ENCODE results near the gene TP53I13.
A peak's percentile ranks its signal among the peaks of the same experiment; 100 is the strongest.

The TP53I13 gene

DNA sequence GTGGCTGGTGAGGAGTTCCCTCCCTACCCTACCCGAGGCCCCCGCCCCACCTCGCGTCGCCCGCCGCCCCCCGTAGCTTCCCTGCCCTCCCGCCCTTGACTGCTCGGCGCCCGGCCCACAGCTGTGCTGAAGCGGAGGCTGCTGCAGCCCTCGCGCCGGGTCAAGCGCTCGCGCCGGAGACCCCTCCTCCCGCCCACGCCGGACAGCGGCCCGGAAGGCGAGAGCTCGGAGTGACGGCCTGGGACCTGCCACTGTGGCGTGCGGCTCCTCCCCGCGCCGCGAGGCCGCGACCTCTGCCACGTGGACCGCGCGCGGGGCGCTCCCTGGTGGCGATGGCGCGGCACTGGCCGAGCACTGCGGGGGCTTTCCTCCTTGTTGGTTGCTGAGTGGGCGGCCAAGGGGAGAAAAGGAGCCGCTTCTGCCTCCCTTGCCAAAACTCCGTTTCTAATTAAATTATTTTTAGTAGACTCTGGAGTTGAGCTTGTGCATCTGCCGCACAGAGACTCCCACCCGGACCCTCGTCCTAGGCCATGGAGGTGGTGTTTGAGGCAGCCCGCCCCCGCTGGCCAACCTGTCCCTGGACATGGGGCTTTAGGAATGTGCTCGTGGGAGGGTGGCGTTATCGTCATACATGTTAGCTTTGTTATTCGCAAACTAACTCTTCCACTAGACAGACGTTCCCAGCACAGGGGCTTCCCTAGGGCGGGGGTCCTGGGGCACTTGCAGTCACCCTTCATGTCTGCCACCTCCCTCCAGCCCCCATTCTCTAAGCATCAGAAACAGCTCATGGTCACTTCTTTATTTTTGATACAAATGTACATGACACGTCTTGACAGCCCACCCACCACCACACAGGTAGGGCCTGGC is 4.4 kb downstream of the TP53I13 start:
- peak; percentile 75 for DNase-seq (ENCODE audit: low spot score)
- TF ChIP-seq, protein P1, sequence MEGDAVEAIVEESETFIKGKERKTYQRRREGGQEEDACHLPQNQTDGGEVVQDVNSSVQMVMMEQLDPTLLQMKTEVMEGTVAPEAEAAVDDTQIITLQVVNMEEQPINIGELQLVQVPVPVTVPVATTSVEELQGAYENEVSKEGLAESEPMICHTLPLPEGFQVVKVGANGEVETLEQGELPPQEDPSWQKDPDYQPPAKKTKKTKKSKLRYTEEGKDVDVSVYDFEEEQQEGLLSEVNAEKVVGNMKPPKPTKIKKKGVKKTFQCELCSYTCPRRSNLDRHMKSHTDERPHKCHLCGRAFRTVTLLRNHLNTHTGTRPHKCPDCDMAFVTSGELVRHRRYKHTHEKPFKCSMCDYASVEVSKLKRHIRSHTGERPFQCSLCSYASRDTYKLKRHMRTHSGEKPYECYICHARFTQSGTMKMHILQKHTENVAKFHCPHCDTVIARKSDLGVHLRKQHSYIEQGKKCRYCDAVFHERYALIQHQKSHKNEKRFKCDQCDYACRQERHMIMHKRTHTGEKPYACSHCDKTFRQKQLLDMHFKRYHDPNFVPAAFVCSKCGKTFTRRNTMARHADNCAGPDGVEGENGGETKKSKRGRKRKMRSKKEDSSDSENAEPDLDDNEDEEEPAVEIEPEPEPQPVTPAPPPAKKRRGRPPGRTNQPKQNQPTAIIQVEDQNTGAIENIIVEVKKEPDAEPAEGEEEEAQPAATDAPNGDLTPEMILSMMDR (IDR thresholded peaks at IDR 0.05) = peak; percentile 76
- Histone ChIP-seq H3K27ac (peak overlapping the region in 1 of 2 donors; percentile 69), H3K4me3 (peak overlapping the region; percentile 73)

DNA sequence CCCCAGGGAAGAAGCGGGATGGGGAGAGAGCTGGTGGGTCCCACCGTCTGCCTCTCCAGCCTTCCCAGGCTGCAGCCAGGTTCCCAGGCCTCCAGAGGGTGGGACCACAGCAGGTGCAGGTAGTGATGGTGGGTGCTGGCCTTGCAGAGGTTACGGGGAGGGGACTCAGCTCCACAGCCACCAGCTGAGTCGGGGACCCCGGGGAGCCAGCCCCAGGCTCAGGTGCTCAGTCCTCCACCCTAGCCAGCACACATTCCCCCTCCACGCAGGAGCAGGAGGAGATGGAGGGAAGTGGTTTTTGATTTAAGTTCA is 5.0 kb downstream of the TP53I13 start:
- H3K27ac ChIP-seq = no peak overlapping the region
- H3K4me3 ChIP-seq = no peak overlapping the region
- TF ChIP-seq, protein P1 (IDR thresholded peaks at IDR 0.05) = no peak
- peak; percentile 76 for DNase-seq (ENCODE audit: low spot score)

DNA sequence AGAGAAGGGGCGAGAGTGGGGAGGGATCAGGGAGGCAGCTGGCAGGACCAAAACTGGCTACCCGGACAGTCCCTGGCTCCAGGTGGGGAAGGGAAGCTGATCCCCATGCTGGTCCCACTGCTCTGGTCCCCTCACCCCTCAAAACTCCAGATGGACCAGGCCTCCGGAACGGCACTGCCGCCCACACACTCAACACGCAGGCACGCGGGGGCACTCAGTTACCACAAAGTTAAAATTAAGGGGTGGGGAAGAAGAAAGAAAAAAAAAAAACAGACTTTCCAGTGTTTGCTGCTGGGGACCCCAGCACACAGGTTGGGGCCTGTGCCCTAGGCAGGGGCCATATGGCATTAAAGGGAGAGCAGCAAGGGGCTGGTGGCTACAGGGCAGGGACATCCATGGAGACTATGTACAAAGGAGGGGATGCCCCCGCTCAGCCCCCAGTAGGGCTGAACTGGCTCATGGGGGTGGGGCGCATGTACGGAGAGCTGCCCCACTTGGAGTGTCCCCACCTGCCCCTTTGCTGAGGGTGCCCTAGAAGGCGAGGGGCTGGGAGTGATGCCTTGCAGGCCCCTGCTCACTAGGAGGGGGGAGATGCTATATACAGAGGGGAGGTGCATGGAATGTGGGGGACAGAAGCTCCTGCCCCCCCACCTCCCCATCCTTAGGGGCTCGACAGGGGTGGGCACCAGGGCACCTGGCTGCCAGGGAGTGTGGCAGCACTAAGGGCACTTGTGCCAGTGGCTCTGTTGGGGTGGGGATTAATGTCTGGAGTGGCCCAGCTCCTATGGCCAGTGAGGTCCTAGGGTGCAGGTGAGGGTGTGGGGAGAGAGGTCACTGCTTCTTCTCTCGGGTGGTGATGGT is 5.6 kb downstream of the TP53I13 start:
- no peak for DNase-seq (ENCODE audit: low spot score)
- no peak overlapping the region for H3K4me3 ChIP-seq
- H3K27ac ChIP-seq = no peak overlapping the region
- TF ChIP-seq, protein P1 (IDR thresholded peaks at IDR 0.05) = no peak

DNA sequence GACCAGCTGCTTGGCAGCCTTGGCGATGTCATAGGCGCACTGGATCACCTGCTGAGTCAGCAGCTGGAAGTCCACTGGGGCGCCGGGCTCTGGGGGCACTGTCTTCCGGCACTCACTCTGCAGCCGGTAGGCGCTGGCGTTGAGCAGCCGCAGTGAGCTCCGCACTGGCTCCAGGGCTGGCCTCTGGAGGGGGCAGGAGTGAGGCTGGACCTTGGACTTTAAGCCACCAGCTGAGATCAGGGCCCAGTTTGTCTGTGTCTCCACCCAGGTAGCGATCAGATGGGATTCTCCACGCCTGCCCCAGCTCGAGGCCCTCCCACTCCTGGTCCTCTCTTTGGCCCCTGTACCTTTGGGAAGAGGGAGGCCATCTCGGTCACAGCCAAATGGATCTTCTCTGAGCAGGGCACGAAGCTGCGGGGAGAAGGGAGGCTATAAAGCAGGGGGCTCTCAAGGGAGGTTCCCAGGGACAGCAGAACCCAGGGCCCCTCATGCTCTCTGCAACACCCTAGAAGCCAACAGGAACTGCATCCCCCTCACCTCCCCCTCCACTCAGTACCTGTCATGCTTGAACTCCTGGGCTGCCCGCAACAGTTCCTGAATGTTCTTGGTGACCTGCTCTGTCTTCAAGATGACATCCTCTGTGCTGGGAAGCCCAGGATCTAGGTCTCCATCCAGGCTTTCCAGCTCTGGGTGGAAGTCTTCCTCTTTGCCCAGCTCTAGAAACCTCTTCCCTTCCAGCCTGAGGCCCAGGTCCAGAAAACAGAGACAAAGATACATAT is 6.4 kb downstream of the TP53I13 start:
- TF ChIP-seq, protein P1 (IDR thresholded peaks at IDR 0.05) = no peak
- peak; percentile 72 for DNase-seq (ENCODE audit: low spot score)
- Histone ChIP-seq H3K4me3 (no peak overlapping the region), H3K27ac (no peak overlapping the region)

DNA sequence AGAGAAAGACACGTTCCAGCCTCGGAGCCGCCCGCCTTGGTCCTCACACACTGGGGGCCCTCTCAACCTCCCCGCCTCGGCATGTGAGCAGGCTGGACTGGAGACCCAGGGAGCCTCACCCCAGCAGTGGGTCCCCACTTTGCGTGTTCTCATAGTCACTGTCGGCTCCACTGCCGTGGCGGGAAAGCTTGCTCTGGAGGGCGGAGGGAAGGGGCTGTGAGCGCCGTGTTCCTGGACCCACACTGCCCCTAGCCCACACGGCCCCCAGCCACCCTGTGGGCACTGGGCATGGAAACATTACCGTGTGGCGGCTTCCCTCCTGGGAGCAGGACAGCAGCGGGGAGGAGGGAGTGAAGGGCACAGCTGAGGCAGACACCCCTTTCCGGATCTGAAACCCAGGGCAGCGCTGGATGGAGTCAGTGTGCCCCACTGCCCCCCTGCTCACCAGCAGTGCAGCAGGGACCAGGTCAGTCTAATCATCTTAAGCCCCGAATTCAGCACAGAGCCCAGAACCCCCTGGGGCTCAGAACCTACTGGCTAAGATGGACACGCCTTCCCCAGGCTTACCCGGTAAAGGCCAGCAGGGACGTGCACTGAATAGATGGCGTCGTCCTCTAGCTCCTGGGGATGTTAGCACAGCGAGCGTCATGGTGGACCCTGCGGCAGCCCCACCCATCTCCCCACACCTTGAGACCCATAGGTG is 7.2 kb downstream of the TP53I13 start:
- peak; percentile 69 for DNase-seq (ENCODE audit: low spot score)
- H3K27ac ChIP-seq = no peak overlapping the region
- TF ChIP-seq, protein P1 (IDR thresholded peaks at IDR 0.05) = no peak

DNA sequence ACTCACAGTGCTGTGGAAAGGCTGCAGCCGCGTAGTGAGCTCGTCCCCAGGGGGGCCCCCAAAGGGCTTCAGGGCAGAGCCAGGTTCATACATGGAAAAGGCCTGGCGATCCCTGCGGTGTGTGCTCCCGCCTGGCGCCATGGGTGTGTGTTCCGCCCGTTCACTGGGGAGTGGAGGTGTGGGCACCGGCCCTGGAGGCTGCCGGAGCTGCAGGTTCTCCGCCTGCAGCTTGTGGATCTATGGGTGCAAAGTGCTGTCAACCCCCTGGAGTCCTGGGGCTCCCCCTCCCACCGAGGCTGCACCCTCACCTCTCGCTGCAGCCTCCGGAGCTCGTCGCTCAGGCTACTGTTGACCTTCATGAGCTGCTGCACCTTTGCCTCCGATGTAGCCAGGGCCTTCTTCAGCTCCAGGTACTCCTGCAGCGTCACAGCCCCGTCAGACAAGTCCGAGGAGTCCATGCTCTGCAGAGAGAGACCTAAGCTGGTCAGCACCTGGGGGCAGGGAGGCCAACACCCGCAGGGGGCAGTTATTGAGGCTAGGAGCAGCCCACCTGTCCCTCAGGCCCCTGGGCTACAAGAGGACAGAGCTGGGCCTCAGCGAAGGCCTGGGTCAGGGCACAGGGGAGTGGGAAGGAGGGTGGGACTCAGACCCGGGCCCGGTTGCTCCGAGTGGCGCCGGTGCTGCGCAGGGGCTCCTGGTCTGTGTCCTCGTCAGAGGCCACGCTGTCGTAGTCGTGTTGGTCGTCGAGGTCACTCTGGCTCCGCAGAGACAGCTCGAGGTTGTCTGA is 7.9 kb downstream of the TP53I13 start:
- Histone ChIP-seq H3K4me3 (no peak overlapping the region), H3K27ac (no peak overlapping the region)
- TF ChIP-seq, protein P1 (IDR thresholded peaks at IDR 0.05) = no peak
- peak; percentile 68 for DNase-seq (ENCODE audit: low spot score)

More for the DNA sequence above, 7.2 kb downstream of the TP53I13 start:
- no peak overlapping the region for H3K4me3 ChIP-seq
